HPDE6-E6E7 (cell line): Measurements from ENCODE around the gene NXPE1.
A peak's percentile ranks its signal among the peaks of the same experiment; 100 is the strongest.

Experiments used
- DNase-seq: peaks from one replicate; pipeline ENCODE4 v3.0.0; 2011; ENCODE audit warnings: missing footprints; ENCODE audit errors: extremely low spot score

The NXPE1 gene

GRCh38 chr11:114562166-114562916 lies 2.7 kb upstream of the NXPE1 start:
- no peak for DNase-seq

- no peak for DNase-seq
Measured at GRCh38 chr11:114556135-114556534, 3.5 kb downstream of the NXPE1 start.

GRCh38 chr11:114553642-114554041 lies 6.0 kb downstream of the NXPE1 start:
- DNase-seq = no peak

- no peak for DNase-seq
Measured at GRCh38 chr11:114551060-114551459, 8.6 kb downstream of the NXPE1 start.

- DNase-seq = no peak
Measured at GRCh38 chr11:114525682-114526081, 34.0 kb downstream of the NXPE1 start.

- DNase-seq = no peak
Measured at GRCh38 chr11:114524122-114524521, 35.6 kb downstream of the NXPE1 start.

- no peak for DNase-seq
Measured at GRCh38 chr11:114522818-114523217, 36.9 kb downstream of the NXPE1 start.

GRCh38 chr11:114511538-114511937 lies 48.1 kb downstream of the NXPE1 start:
- DNase-seq = no peak

GRCh38 chr11:114511079-114511478 lies 48.6 kb downstream of the NXPE1 start:
- DNase-seq = no peak

GRCh38 chr11:114501901-114502300 lies 57.8 kb downstream of the NXPE1 start:
- no peak for DNase-seq

GRCh38 chr11:114499756-114500155 lies 59.9 kb downstream of the NXPE1 start:
- DNase-seq = no peak

GRCh38 chr11:114496915-114497314 lies 62.8 kb downstream of the NXPE1 start:
- DNase-seq = no peak

- no peak for DNase-seq
Measured at GRCh38 chr11:114483929-114484328, 75.8 kb downstream of the NXPE1 start.

GRCh38 chr11:114482114-114482513 lies 77.6 kb downstream of the NXPE1 start:
- DNase-seq = no peak

GRCh38 chr11:114479331-114479730 lies 80.3 kb downstream of the NXPE1 start:
- DNase-seq = no peak

GRCh38 chr11:114478768-114479167 lies 80.9 kb downstream of the NXPE1 start:
- peak; percentile 3 for DNase-seq

GRCh38 chr11:114478001-114478410 lies 81.7 kb downstream of the NXPE1 start:
- DNase-seq = no peak

- no peak for DNase-seq
Measured at GRCh38 chr11:114472661-114473060, 87.0 kb downstream of the NXPE1 start.
